Measurements from ENCODE around the gene ANKRD27.
"Not testable (repeated sequence)": the region's sequence is repeated elsewhere in the genome, so short reads cannot be mapped to it uniquely, and the experiment has no call there.

The ANKRD27 gene

GRCh38 chr19:32674931-32675719, at the start of gene ANKRD27:
ANKRD27 (minus strand) TSS chr19:32675180; CDS start chr19:32659015, 16,165 bp downstream.
- DNase-seq (ENCODE audit: low read depth): peak; percentile 91
- TF ChIP-seq, protein P1, sequence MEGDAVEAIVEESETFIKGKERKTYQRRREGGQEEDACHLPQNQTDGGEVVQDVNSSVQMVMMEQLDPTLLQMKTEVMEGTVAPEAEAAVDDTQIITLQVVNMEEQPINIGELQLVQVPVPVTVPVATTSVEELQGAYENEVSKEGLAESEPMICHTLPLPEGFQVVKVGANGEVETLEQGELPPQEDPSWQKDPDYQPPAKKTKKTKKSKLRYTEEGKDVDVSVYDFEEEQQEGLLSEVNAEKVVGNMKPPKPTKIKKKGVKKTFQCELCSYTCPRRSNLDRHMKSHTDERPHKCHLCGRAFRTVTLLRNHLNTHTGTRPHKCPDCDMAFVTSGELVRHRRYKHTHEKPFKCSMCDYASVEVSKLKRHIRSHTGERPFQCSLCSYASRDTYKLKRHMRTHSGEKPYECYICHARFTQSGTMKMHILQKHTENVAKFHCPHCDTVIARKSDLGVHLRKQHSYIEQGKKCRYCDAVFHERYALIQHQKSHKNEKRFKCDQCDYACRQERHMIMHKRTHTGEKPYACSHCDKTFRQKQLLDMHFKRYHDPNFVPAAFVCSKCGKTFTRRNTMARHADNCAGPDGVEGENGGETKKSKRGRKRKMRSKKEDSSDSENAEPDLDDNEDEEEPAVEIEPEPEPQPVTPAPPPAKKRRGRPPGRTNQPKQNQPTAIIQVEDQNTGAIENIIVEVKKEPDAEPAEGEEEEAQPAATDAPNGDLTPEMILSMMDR (IDR thresholded peaks at IDR 0.05; ENCODE audit: control insufficient read depth, extremely low read depth, insufficient read depth): no peak
- H3K4me3 ChIP-seq (ENCODE audit: low read depth, low read length): peak within 1 kb of the TSS; percentile 80

DNA sequence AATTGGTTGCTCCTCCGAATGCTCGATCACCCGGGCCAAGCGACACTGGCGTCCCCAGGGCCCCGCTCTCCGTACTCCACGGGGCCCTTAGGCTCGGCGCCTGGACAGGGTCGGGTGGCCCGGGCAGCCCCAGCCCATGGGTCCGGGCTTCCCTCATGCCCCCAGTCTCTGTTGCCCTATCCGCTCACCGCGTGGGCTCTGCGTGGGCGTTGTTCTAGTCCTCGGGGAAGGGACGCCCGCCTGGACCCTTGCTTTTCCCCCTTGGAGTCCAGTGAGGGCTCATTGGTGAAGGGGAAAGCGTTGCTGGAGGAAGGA, 45.9 kb upstream of the ANKRD27 start:
- TF ChIP-seq, protein P1 (IDR thresholded peaks at IDR 0.05; ENCODE audit: control insufficient read depth, extremely low read depth, insufficient read depth): no peak
- H3K4me3 ChIP-seq (ENCODE audit: low read depth, low read length): no peak overlapping the region
- DNase-seq (ENCODE audit: low read depth): no peak

DNA sequence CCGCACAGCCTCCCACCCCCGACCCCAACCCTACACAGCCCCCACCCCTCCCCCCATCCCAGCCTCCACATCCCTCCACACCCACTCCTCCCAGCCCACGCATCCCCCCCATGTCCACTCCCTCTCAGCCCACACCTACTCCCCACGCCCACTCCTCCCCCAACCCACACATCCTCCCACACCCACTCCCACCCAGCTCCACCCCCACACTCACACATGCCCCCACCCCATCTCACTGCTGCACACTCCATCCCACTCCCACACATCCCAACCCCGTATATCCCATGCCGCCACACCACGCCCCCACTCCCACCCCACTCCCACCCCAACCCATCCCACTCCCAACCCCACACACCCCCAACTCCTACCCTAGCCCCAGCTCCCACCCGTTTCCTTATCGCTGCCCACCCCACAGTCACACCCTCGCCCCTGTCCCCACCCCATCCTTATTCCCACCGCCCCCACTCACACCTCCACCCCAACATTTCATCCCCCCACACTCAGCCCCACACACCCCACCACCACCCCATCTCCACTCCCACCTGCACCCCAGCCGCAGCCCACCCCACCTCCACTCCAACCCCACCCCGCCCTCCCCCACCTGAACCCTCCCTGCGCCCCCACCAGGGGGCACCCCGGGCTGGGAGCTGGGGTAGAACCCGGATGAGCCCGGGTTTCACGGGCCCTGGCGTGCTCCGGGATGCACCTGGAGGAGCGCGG, 45.4 kb upstream of the ANKRD27 start:
- no peak overlapping the region for H3K4me3 ChIP-seq (ENCODE audit: low read depth, low read length)
- DNase-seq (ENCODE audit: low read depth): no peak
- TF ChIP-seq, protein P1 (IDR thresholded peaks at IDR 0.05; ENCODE audit: control insufficient read depth, extremely low read depth, insufficient read depth): no peak

GRCh38 chr19:32719611-32720059, 44.7 kb upstream of the ANKRD27 start, which contains the start of gene TDRD12:
TDRD12 (plus strand) TSS chr19:32719767; CDS start chr19:32720073, 306 bp downstream.
- no peak for DNase-seq (ENCODE audit: low read depth)
- TF ChIP-seq, protein P1 (IDR thresholded peaks at IDR 0.05; ENCODE audit: control insufficient read depth, extremely low read depth, insufficient read depth): no peak

DNA sequence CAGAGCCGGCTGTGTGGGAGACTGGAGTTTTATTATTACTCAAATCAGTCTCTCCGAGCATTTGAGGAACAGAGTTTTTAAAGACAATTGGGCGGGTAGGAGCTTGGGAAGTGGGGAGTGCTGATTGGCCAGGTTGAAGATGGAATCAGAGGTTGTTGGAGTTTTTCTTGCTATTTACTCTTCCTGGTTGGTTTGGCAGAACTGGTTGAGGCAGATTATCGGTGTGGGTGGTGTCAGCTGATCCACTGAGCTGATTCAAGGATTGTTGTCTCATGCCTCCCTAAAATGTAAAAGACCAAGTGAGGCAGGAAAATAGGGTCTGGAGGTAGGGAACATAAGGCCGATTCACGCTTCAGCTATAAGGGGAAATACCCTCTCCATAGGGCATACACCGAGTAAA, 43.3 kb upstream of the ANKRD27 start:
- TF ChIP-seq, protein P1 (IDR thresholded peaks at IDR 0.05; ENCODE audit: control insufficient read depth, extremely low read depth, insufficient read depth): no peak
- no peak overlapping the region for H3K4me3 ChIP-seq (ENCODE audit: low read depth, low read length)
- peak; percentile 74 for DNase-seq (ENCODE audit: low read depth)

More at GRCh38 chr19:32719611-32720059, 44.7 kb upstream of the ANKRD27 start, which contains the start of gene TDRD12:
- H3K4me3 ChIP-seq (ENCODE audit: low read depth, low read length): no peak within 1 kb of the TSS

- DNase-seq (ENCODE audit: low read depth): peak; percentile 61
- H3K4me3 ChIP-seq (ENCODE audit: low read depth, low read length): no peak overlapping the region
- TF ChIP-seq, protein P1 (IDR thresholded peaks at IDR 0.05; ENCODE audit: control insufficient read depth, extremely low read depth, insufficient read depth): no peak
Observed at GRCh38 chr19:32717496-32717895, 42.5 kb upstream of the ANKRD27 start.

DNA sequence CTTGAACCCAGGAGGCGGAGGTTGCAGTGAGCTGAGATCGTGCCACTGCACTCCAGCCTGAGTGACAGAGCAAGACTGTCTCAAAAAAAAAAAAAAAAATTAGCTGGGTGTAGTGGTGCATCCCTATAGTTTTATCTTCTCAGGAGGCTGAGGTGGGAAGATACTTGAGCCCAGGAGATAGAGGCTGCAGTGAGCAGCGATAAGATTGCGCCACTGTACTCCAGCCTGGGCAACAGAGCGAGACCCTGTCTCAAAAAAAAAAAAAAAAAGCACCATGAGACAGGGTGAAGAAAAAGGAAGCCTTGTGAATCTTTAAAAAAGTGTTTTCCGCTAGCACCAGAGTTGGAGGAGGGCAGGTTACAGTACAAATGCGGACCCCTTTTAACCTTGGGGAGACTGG, 41.2 kb upstream of the ANKRD27 start:
- DNase-seq (ENCODE audit: low read depth); H3K4me3 ChIP-seq (ENCODE audit: low read depth, low read length): not testable (repeated sequence)

Measured in LNCaP clone FGC (cell line).